Measurements from ENCODE around the gene PCCA. TPM values are rescaled to one million over a fixed set of nuclear protein-coding genes. Genes with fewer than 3 reads are reported as not detected.
"Not testable (repeated sequence)": the region's sequence is repeated elsewhere in the genome, so short reads cannot be mapped to it uniquely, and the experiment has no call there.

PCCA gene
- total RNA-seq, 1 experiment from 2014 or later: 16.1 TPM

DNA sequence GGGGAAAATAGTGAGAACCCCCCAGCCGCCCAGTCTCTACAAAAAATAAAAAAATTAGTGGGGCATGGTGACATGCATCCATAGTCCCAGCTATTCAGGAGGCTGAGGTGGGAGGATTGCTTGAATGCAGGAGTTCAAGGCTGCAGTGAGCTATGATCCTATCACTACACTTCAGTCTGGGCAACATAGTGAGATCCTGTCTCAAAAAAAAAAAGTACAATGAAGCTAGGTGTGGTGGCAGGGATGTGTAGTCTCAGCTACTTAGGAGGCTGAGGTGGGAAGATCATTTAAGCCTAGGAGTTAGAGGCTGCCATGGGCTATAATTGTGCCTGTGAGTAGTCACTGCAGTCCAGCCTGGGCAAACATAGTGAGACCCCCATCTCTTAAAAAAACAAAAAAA is 8.9 kb downstream of the PCCA start:
- intact Hi-C loops (cut with micrococcal nuclease; ENCODE audit: unreplicated experiment): no loop called here
- Histone ChIP-seq H3K4me2 (no peak overlapping the region), H3K9me3 (ENCODE audit: insufficient read depth, low read depth) (no peaks in the 10 kb centered on the region), H3K4me1 (replicated peaks; ENCODE audit: insufficient read depth) (no peaks in the 10 kb centered on the region), H2AFZ (no peak overlapping the region), H3K4me3 (no peak overlapping the region), H3K79me2 (ENCODE audit: low read depth) (peaks cover 16% of the 10 kb centered on the region; the same call in 1 of the 2 replicates), H3K27ac (no peak overlapping the region), H3K9me2 (ENCODE audit: insufficient read depth) (no peaks in the 10 kb centered on the region), H3K27me3 (ENCODE audit: insufficient read depth, low read depth) (no peaks in the 10 kb centered on the region), H4K20me1 (ENCODE audit: insufficient read depth) (no peaks in the 10 kb centered on the region), H3F3A (ENCODE audit: insufficient read depth, low read depth) (no peaks in the 10 kb centered on the region), H3K36me3 (ENCODE audit: low read depth) (no peaks in the 10 kb centered on the region)
- ChIA-PET CTCF (no interaction called here), POLR2A (ENCODE audit: unreplicated experiment) (no interaction called here)
- no TSS peak for BruUV-seq (replicated peaks)
- no peak for DNase-seq
- TF ChIP-seq, protein P1, sequence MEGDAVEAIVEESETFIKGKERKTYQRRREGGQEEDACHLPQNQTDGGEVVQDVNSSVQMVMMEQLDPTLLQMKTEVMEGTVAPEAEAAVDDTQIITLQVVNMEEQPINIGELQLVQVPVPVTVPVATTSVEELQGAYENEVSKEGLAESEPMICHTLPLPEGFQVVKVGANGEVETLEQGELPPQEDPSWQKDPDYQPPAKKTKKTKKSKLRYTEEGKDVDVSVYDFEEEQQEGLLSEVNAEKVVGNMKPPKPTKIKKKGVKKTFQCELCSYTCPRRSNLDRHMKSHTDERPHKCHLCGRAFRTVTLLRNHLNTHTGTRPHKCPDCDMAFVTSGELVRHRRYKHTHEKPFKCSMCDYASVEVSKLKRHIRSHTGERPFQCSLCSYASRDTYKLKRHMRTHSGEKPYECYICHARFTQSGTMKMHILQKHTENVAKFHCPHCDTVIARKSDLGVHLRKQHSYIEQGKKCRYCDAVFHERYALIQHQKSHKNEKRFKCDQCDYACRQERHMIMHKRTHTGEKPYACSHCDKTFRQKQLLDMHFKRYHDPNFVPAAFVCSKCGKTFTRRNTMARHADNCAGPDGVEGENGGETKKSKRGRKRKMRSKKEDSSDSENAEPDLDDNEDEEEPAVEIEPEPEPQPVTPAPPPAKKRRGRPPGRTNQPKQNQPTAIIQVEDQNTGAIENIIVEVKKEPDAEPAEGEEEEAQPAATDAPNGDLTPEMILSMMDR (conservative IDR thresholded peaks at IDR 0.05): no peak
- no peak for TF ChIP-seq EZH2 (IDR thresholded peaks at IDR 0.05; ENCODE audit: low read depth)

DNA sequence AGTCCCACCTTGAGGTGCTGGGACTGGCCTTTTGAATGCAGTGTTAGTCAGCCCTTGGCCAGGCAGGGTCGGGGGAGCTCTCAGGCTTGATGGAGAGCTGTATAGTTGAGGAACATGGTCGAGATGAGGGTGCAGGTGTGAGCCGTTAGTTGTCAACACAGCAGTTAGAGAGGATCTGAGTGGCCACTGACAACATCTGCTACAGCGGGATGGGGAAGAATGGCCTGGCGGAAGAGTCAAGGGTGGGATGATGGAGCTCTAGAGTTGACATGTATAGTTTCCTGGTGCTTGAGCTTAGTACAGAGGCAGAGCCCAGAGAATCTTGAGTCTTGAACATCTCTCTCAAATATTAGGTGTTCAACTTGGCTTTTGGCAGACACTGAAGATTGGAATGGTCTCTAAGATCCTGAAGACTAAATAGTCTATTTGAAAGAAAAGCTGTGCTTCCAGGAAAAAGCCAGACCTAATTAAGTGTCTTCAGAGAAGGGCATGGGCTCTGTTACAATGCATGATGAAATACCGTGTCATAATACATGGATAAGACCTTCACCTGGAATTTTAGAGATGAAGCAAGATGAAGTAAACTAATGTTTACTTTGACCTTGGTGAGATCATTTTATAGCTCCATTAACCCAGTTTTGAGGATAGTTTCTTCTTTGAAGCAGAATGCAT is 9.7 kb downstream of the PCCA start:
- no peaks in the 10 kb centered on the region for H3K27me3 ChIP-seq (ENCODE audit: insufficient read depth, low read depth)
- ChIA-PET POLR2A (ENCODE audit: unreplicated experiment) (no interaction called here), CTCF (no interaction called here)
- DNase-seq: no peak
- H3K4me1 ChIP-seq (replicated peaks; ENCODE audit: insufficient read depth): no peaks in the 10 kb centered on the region
- no peak overlapping the region for H3K4me2 ChIP-seq
- no peak overlapping the region for H3K4me3 ChIP-seq
- no peaks in the 10 kb centered on the region for H4K20me1 ChIP-seq (ENCODE audit: insufficient read depth)
- no peaks in the 10 kb centered on the region for H3F3A ChIP-seq (ENCODE audit: insufficient read depth, low read depth)
- no peak overlapping the region for H3K27ac ChIP-seq
- no peaks in the 10 kb centered on the region for H3K9me3 ChIP-seq (ENCODE audit: insufficient read depth, low read depth)
- no TSS peak for BruUV-seq (replicated peaks)
- no peaks in the 10 kb centered on the region for H3K9me2 ChIP-seq (ENCODE audit: insufficient read depth)
- peaks cover 16% of the 10 kb centered on the region; the same call in 1 of the 2 replicates for H3K79me2 ChIP-seq (ENCODE audit: low read depth)
- no peak overlapping the region for H2AFZ ChIP-seq
- TF ChIP-seq, protein P1 (conservative IDR thresholded peaks at IDR 0.05): no peak
- TF ChIP-seq EZH2 (IDR thresholded peaks at IDR 0.05; ENCODE audit: low read depth): no peak
- no peaks in the 10 kb centered on the region for H3K36me3 ChIP-seq (ENCODE audit: low read depth)
- intact Hi-C loops (cut with micrococcal nuclease; ENCODE audit: unreplicated experiment): no loop called here

DNA sequence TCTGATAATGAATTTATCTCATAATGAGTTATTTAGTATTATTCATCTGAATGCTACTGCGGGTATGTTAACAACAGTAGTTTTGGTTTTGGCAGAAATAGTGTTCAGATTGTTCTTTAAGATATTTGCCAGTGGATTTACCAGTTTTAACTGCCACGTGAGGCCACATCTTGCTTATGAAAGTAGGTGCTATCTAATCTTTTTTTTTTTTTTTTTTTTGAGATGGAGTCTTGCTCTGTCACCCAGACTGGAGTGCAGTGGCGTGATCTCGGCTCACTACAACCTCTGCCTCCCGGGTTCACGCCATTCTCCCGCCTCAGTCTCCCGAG is 10.2 kb downstream of the PCCA start:
- DNase-seq; H3F3A ChIP-seq (ENCODE audit: insufficient read depth, low read depth); H3K27me3 ChIP-seq (ENCODE audit: insufficient read depth, low read depth); CTCF ChIA-PET; POLR2A ChIA-PET (ENCODE audit: unreplicated experiment); H3K9me3 ChIP-seq (ENCODE audit: insufficient read depth, low read depth); BruUV-seq (replicated peaks); H3K4me1 ChIP-seq (replicated peaks; ENCODE audit: insufficient read depth); H3K36me3 ChIP-seq (ENCODE audit: low read depth); H2AFZ ChIP-seq; H3K4me2 ChIP-seq; H3K4me3 ChIP-seq; intact Hi-C loops (cut with micrococcal nuclease; ENCODE audit: unreplicated experiment); H4K20me1 ChIP-seq (ENCODE audit: insufficient read depth); H3K9me2 ChIP-seq (ENCODE audit: insufficient read depth); H3K27ac ChIP-seq: not testable (repeated sequence)
- H3K79me2 ChIP-seq (ENCODE audit: low read depth): peaks cover 16% of the 10 kb centered on the region; the same call in 1 of the 2 replicates

Data from PC-9 (cell line).